ENCODE results near the gene RAD51. TPM values are rescaled to one million over a fixed set of nuclear protein-coding genes. Genes with fewer than 3 reads are reported as not detected.

RAD51 gene
- total RNA-seq, 2 experiments from 2014 or later = 67.7 to 69.6 TPM

DNA sequence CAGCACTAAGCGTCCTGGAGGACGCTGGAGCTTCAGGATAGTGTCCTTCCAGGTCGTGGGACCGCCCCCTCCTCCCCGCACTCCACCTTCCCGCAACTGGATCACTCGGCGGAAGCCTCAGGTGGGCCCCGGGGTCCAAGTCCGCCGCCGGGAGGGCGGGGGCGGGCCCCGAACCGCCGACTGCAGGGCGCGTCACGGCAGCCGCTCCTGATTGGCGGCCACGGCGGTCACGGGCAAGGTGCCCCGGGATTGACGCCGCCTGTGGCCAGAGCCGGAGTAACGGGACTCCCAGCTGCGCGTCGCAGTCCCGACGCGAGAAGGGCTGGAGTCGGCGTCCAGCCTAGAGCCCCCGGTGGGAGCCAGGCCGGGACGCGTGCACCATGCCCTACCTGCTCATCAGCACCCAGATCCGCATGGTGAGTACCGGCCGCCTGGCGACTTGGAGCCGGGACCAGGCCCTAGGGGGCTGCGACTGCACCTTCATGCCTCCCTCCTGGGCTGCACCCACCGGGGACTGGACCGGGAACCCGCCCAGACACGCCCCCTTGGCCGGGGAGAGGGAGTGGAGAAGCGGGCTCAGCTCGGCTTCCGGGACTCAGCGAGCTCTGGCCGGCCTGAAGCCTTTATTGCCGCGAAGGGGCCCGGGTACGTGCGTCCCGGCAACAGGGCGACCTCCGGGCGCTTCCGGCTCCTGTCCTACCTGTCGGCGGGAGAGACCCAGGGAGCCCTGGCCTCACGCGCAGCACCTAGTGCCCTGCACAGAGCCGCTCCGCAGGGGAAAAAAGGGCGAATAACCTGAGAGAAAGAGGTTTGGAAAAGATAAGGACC lies 69.0 kb downstream of the RAD51 start, which contains the start of gene GCHFR:
Gene GCHFR, plus strand, starts transcription at position 268 of the 828 bp plus-strand sequence. Its CDS starts 113 bp downstream, at position 381.
- Mint-ChIP-seq H3K9me3 (no peaks in the 10 kb centered on the region), H3K36me3 (peaks cover 5% of the 10 kb centered on the region), H3K27me3 (no peaks in the 10 kb centered on the region), H3K4me1 (peaks cover 39% of the 10 kb centered on the region), H3K27ac (peak within 1 kb of the TSS; percentile 75), H3K4me3 (peak within 1 kb of the TSS; percentile 72)
- peak; percentile 80 for DNase-seq

DNA sequence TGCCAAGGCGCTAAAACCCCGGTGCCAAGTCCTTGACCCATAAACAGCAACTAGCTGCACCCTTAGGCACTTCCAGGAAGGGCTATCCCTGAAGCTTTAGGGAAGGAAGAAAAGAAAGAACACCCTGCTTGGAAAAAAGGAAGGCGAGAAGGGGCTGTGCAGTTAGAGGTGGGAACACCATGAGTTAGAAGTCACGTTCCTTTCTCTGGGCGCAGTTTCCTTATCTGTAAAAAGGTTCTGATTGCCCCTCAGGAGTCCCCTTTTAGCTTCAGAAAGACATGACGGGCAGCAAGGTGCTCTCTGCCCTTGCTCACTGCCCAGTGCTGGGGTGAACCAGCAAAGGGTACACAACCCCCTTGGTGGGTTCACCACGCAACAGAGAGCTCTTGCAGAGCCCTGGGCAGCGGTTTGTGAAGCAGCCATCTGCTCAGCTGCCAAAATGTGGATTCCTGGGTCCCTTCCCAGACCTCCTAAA lies 69.7 kb downstream of the RAD51 start:
- H3K4me1 Mint-ChIP-seq = peaks cover 45% of the 10 kb centered on the region
- H3K27ac Mint-ChIP-seq = peak overlapping the region; percentile 56
- no peaks in the 10 kb centered on the region for H3K9me3 Mint-ChIP-seq
- peaks cover 5% of the 10 kb centered on the region for H3K36me3 Mint-ChIP-seq
- H3K27me3 Mint-ChIP-seq = no peaks in the 10 kb centered on the region
- DNase-seq = no peak
- peak overlapping the region; percentile 72 for H3K4me3 Mint-ChIP-seq

DNA sequence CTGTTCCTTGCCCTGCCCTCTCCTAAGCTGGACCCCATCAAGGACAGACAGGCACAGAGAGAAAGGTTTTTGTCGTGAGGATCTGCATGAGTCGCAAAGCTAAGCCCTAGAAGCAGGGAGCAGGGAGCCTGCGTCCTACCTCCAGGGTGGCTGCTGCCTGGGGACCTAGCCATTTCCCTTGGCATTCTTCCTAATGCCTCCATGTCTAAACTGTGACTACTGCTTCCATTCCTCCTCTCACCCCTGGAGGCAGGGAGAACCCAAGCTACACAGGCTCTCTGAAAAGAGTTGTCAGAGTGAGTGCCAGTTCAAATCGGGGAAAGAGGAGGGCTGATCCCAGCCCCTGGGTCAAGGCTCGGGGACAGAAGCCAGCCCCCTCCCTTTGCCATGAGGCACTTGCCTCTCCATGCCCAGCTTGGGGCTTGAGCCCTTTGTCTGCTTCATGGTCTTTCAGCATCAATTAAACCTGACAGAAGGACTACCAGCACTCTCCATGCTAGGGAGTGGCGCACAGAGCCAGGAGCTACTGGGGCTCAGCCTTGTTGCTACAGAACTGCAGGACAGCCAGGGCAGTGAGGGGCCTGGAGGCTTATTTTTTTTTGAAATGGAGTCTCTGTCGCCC lies 71.3 kb downstream of the RAD51 start:
- Mint-ChIP-seq H3K36me3 (peaks cover 5% of the 10 kb centered on the region), H3K4me1 (peaks cover 55% of the 10 kb centered on the region), H3K4me3 (peak overlapping the region; percentile 18), H3K9me3 (no peaks in the 10 kb centered on the region), H3K27ac (peak overlapping the region; percentile 38), H3K27me3 (no peaks in the 10 kb centered on the region)
- no peak for DNase-seq

DNA sequence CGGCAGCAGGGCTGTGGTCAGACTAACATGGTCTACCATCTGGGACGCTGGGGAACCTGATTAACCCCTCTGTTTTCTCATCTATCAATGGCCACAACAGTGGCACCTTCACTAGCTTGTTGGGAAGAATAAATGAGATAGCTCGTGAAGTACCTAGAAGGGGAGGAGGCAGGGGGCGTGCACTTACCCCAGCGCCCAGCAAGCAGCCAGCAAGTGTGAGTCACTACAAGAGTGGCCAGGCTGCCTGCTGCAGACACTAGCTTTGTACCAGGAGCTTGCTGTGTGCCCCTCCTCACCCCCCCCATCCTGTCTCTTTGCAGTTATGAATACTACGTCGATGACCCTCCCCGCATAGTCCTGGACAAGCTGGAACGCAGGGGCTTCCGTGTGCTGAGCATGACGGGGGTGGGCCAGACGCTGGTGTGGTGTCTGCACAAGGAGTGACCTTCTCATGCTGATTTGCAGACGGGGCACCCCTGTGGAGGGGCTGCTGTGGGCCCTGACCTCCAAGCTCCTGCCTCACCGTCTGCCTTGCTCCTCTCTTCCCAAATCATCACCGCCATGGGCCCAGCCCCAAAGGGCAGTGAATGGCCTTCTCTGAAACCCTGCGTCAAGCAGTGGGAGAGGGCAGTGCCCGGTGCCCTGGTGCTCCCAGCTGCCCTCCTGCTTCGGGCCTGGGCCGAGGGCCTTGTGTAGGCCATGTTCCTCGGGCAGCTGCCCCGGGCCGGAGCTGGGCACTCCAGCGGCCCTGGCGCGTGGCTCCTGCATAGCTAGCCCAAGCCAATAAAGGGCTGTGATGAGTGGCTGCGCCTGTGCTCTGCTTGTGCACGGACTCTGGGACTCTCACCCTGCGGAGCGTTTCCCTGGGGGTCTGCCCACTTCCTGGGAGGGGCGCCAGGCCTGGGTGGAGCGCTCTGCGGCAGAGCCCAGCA lies 72.2 kb downstream of the RAD51 start:
- H3K36me3 Mint-ChIP-seq = peaks cover 5% of the 10 kb centered on the region
- H3K4me3 Mint-ChIP-seq = no peak overlapping the region
- no peaks in the 10 kb centered on the region for H3K9me3 Mint-ChIP-seq
- no peak for DNase-seq
- peaks cover 55% of the 10 kb centered on the region for H3K4me1 Mint-ChIP-seq
- H3K27me3 Mint-ChIP-seq = no peaks in the 10 kb centered on the region
- no peak overlapping the region for H3K27ac Mint-ChIP-seq

DNA sequence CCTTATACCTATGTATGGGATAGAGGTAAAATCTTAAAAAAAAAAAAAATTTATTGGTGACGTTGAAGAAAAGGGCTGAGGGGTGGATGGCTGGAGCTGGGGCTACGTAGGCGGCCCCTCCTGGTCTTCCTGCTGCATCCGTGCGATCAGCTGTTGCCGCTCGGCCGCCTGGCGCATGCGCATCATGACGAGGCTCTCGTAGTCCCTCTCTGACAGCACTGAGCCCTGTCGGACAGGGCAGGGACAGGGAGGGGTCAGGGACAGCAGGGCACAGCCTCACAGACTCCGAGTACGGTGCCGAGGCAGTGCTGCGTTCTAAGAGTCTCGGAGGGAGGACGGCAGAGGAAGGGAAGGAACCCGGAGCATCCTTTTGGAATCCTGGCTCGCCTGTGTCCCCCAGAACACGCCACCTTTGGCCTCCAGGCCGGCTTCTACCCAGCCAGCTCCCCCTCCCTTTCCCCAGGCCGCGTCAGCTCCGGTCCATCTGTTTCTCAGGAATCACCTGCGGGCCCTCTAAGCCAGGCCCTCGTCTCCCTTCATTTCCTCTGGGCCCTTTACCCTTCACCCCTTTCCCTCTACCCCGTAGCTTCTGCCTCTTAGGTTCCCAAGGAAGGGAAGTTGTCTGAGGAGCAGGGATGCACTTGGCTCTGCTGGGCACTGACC lies 73.0 kb downstream of the RAD51 start:
- Mint-ChIP-seq H3K27me3 (no peaks in the 10 kb centered on the region), H3K36me3 (peaks cover 5% of the 10 kb centered on the region), H3K27ac (peak overlapping the region; percentile 96), H3K4me3 (no peak overlapping the region), H3K4me1 (peaks cover 52% of the 10 kb centered on the region), H3K9me3 (no peaks in the 10 kb centered on the region)
- no peak for DNase-seq

DNA sequence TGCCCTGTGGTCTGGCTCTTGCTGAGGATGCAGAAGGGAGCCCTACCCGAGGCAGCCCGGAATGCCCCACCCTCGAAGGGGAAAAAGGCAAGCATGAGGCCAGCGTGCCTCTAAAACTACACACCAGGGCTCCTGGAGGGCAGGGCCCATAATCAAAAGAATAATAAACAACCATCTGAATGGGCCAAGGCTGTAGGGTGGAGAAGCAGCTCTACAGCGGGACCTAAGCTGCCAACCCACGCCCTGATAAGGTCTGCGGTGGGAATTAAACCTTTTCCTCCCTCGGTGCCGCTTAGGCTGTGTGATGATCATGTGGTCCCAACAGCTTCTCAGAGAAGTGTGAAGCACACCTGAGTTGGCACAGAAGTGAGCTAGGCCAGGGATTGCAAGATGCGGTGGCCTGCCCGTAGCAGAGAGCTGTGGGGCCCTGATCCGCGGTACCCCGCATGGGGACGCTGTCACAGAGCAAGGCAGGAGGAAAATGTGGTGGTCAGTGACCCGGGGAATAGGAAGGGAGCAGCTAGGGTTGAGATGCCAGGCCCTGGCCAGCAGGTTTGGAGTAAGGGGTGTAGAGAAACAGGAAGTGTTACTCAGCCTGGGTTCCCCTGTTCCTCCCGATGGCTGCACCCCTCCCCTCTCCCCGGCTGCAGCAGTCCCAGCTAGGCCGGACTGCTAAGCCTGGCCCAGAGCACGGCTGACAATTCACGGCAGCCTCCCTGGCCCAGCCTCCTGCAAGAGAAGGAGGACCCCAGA lies 73.7 kb downstream of the RAD51 start:
- Mint-ChIP-seq H3K4me3 (peak overlapping the region; percentile 65), H3K36me3 (peaks cover 5% of the 10 kb centered on the region), H3K27ac (peak overlapping the region; percentile 96), H3K4me1 (peaks cover 45% of the 10 kb centered on the region), H3K9me3 (no peaks in the 10 kb centered on the region), H3K27me3 (no peaks in the 10 kb centered on the region)
- DNase-seq = no peak

DNA sequence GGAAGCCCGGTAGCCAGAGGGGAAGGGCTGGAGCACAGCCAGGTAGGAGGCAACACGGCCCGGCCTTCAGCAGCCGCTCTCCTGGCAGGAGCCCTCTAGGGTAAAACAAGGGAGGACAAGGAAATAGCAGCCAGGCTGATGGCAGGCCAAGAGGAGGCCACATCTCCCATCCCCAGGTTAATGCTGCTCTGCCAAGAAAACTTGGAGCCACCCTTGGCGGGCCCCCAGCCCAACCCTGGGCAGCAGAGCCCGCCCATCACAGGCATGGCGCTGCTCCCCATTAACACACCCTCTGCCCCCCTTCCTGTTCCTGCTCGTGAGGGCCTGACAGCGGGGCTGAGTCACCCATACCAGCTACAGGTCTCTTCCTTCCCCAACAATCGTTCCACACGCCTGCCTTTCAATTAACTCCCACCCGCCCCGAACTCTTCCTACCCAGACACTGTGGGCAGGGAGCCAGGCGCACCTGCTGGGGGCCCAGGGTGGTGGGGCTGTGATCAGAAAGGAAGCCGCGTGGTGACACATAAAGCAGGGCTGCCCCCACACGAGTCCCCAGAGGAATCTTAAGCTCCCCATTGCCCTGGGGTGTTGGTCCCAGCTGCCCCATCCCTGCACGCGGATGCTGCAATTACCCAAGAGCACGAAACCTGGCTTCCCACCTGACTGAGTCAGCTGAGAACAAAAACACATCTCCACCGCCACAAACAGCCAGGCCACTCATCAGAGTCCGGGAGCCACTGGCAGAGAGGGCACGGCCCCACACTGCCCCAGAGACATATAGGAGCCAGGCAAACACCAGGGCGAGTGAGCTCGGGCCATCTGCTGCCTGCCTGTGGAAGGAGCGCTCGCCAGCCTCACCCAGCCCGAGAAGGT lies 74.5 kb downstream of the RAD51 start, which contains the start of gene C15orf62:
Gene C15orf62, plus strand, starts transcription at position 707 of the 873 bp plus-strand sequence. CDS start 516 bp downstream, outside the sequence.
- Mint-ChIP-seq H3K9me3 (no peaks in the 10 kb centered on the region), H3K27me3 (no peaks in the 10 kb centered on the region), H3K4me1 (peaks cover 43% of the 10 kb centered on the region), H3K27ac (peak within 1 kb of the TSS; percentile 96), H3K4me3 (peak within 1 kb of the TSS; percentile 65), H3K36me3 (peaks cover 5% of the 10 kb centered on the region)
- DNase-seq = peak; percentile 83

DNA sequence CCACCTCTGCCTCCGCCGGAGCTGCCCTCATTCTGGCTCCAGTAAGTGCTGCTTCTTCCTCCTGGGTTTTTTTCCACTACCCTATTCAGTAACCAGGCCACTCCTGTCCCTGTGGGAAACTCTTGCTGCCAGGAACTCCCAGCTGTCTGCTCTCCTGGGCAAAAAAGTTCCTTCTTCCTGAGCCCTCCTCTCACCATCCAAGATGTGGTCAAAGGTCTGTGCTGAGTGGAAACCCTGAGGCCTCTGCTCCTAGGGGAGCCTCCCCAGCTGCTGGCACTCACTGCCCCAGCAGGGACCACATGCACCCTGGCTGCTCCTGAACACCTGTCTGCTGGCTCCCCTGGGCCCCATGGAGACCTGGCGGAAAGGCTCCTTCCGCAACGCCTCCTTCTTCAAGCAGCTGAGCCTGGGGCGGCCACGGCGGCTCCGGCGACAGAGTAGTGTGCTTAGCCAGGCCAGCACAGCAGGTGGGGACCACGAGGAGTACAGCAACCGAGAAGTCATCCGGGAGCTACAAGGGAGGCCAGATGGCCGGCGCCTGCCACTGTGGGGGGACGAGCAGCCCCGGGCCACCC lies 75.3 kb downstream of the RAD51 start:
- no peak for DNase-seq
- peak overlapping the region; percentile 96 for H3K27ac Mint-ChIP-seq
- H3K9me3 Mint-ChIP-seq = no peaks in the 10 kb centered on the region
- H3K4me3 Mint-ChIP-seq = peak overlapping the region; percentile 65
- H3K4me1 Mint-ChIP-seq = peaks cover 37% of the 10 kb centered on the region
- no peaks in the 10 kb centered on the region for H3K27me3 Mint-ChIP-seq
- peaks cover 3% of the 10 kb centered on the region for H3K36me3 Mint-ChIP-seq

DNA sequence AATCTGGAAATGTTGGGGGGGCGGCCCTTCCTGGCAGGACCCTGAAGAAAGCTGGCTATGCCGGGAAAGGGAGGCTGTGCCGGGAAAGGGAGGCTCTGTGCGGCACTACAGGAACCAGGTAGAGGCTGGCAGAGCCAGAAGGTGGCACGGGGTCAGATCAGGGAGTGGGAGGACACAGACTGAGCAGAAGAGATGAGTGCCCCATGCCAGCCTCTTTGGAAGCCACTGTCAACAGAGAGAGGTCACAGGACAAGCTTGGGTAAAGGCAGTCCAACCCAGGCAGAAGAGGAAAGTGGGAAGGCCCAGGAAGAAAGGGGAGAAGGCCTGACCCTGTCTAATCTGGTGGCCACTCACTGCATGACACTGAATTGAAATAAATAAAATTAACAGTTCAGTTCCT lies 76.3 kb downstream of the RAD51 start:
- no peak overlapping the region for H3K4me3 Mint-ChIP-seq
- H3K36me3 Mint-ChIP-seq = peaks cover 3% of the 10 kb centered on the region
- no peak overlapping the region for H3K27ac Mint-ChIP-seq
- no peaks in the 10 kb centered on the region for H3K9me3 Mint-ChIP-seq
- peaks cover 28% of the 10 kb centered on the region for H3K4me1 Mint-ChIP-seq
- H3K27me3 Mint-ChIP-seq = no peaks in the 10 kb centered on the region
- no peak for DNase-seq

DNA sequence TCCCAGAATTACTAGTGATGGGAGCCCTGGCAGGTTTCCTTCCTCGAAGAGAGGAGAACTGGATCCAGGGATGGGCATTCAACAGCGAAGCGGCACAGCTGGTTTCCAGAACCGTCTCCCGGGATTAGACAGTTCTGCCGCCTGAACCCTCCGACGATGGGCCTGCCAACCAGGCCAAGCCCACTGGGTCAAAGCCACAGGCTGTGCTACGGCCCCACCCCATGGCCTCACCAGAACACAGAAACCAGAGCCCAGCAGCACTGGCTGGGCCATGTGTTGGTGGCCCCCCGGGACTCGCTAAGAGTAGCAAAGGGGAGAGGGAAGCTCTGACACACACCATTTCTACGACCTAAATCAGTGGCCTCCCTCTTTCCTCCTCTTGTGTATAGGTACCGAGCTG lies 77.0 kb downstream of the RAD51 start:
- H3K27ac Mint-ChIP-seq = no peak overlapping the region
- H3K4me1 Mint-ChIP-seq = peaks cover 31% of the 10 kb centered on the region
- no peaks in the 10 kb centered on the region for H3K27me3 Mint-ChIP-seq
- DNase-seq = no peak
- H3K4me3 Mint-ChIP-seq = no peak overlapping the region
- no peaks in the 10 kb centered on the region for H3K9me3 Mint-ChIP-seq
- peaks cover 9% of the 10 kb centered on the region for H3K36me3 Mint-ChIP-seq

DNA sequence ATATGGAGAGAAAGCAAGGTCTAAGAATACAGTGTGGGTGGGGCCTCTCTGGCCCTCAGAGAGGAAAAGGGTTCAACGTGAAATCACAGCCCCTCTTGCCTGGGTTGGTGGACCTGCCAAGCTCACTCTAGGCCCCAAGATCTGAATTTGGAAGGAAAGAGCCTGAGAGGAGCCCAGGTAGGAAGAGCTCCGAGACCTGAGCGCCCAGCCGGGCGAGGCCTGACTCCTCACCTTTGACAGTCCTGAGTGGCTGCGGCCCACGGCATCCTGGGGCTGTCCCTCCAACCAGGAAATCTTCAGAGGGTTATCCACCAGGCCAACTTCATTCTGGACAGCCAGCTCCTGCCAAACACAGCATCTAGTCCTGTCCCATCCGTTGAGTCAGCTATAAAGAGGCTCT lies 78.5 kb downstream of the RAD51 start:
- H3K36me3 Mint-ChIP-seq = peaks cover 13% of the 10 kb centered on the region
- H3K27ac Mint-ChIP-seq = no peak overlapping the region
- no peaks in the 10 kb centered on the region for H3K9me3 Mint-ChIP-seq
- no peak for DNase-seq
- peaks cover 28% of the 10 kb centered on the region for H3K4me1 Mint-ChIP-seq
- no peak overlapping the region for H3K4me3 Mint-ChIP-seq
- no peaks in the 10 kb centered on the region for H3K27me3 Mint-ChIP-seq

DNA sequence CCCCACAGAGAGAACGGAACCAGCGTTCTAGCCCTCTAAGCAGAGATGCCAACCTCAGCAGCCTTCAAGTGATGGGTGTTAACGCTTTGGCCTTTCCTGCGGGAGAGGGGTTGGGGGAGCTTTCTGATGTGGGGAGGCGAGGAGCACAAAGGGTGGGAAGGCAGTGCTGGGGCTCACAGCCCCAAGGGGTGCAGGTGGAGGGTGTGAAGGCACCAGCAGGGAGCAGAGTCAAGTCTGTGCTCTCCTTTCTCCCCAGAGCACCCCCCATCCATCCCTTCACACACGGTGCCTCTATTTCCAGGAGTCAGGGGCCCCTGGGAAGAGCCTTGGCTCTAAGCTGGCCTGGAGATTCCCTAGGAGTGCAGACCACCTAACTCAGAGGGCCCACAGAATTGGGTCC lies 78.9 kb downstream of the RAD51 start:
- Mint-ChIP-seq H3K4me1 (peaks cover 24% of the 10 kb centered on the region), H3K36me3 (peaks cover 13% of the 10 kb centered on the region), H3K9me3 (no peaks in the 10 kb centered on the region), H3K27me3 (no peaks in the 10 kb centered on the region), H3K27ac (no peak overlapping the region), H3K4me3 (no peak overlapping the region)
- DNase-seq = no peak

DNA sequence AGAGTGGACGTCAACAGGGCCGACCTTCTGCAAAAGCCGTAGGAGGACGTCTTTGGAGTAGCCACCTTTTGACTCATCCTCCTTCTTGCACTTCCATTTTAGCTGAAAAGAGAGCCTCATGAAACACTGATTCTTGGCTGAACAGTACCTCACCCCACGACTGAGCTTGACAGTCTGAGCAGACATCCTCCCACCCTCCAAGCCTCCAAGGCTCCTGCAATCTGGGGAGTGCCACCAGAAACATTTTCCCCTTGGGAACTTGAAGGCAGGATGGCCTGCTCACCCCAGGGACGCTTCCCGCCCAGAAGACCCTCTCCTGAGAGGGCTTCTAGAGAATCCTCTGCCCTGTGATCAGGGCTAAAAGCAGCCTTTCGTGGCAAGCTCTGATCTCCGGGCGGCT lies 80.0 kb downstream of the RAD51 start:
- H3K27me3 Mint-ChIP-seq = no peaks in the 10 kb centered on the region
- H3K4me3 Mint-ChIP-seq = no peak overlapping the region
- no peak overlapping the region for H3K27ac Mint-ChIP-seq
- H3K9me3 Mint-ChIP-seq = no peaks in the 10 kb centered on the region
- peaks cover 14% of the 10 kb centered on the region for H3K4me1 Mint-ChIP-seq
- peaks cover 19% of the 10 kb centered on the region for H3K36me3 Mint-ChIP-seq
- DNase-seq = no peak

Data from activated naive CD8-positive, alpha-beta T cell treated with anti-CD3 and anti-CD28 coated beads for 36 hours (primary cell).